Neural progenitor cell (in vitro differentiated cells): Measurements from ENCODE around the gene RASGRF2. TPM values are rescaled to one million over a fixed set of nuclear protein-coding genes. Genes with fewer than 3 reads are reported as not detected.

Experiments
- DNase-seq: peaks from one replicate; pipeline ENCODE4 v3.0.0-alpha.2; 2016; ENCODE audit warnings: low spot score
- H2AFZ ChIP-seq: fragments of 200-600 bp; sonication (generic); replicated peaks from 2 replicates; pipeline ENCODE4 v1.6.1; 2016; ENCODE audit warnings: antibody characterized with exemption
- H3F3A ChIP-seq: fragments of 200-600 bp; sonication (generic); 2 replicates; pipeline ENCODE4 v1.6.1; 2016; ENCODE audit warnings: antibody characterized with exemption, low read depth
- H3K27ac ChIP-seq: fragments of 200-600 bp; sonication (generic); 2 replicates; pipeline ENCODE4 v1.5.1; 2016; ENCODE audit warnings: mild to moderate bottlenecking
- H3K27me3 ChIP-seq: fragments of 200-600 bp; sonication (generic); 2 replicates; pipeline ENCODE4 v1.6.1; 2016; ENCODE audit warnings: mild to moderate bottlenecking, moderate library complexity
- H3K36me3 ChIP-seq: fragments of 200-600 bp; sonication (generic); 2 replicates; pipeline ENCODE4 v1.5.1; 2016
- H3K4me1 ChIP-seq: fragments of 200-600 bp; sonication (generic); 2 replicates; pipeline ENCODE4 v1.6.1; 2016; ENCODE audit warnings: mixed run types
- H3K4me2 ChIP-seq: fragments of 200-600 bp; sonication (generic); 2 replicates; pipeline ENCODE4 v1.6.1; 2016
- H3K4me3 ChIP-seq: fragments of 200-600 bp; sonication (generic); 2 replicates; pipeline ENCODE4 v1.5.1; 2016
- H3K79me2 ChIP-seq: fragments of 200-600 bp; sonication (generic); 2 replicates; pipeline ENCODE4 v1.6.1; 2016; ENCODE audit warnings: low read depth
- H3K9ac ChIP-seq: fragments of 200-600 bp; sonication (generic); 2 replicates; pipeline ENCODE4 v1.6.1; 2016
- H3K9me3 ChIP-seq: fragments of 200-600 bp; sonication (generic); 2 replicates; pipeline ENCODE4 v1.5.1; 2016; ENCODE audit warnings: low read depth
- H4K20me1 ChIP-seq: fragments of 200-600 bp; sonication (generic); 2 replicates; pipeline ENCODE4 v1.6.1; 2016; ENCODE audit warnings: low read depth
- H3K27ac Mint-ChIP-seq: 3 replicates; pipeline ENCODE4 v1.8.0; 2021; ENCODE audit warnings: mixed read lengths
- H3K27me3 Mint-ChIP-seq: 2 replicates; pipeline ENCODE4 v1.8.0; 2022; ENCODE audit warnings: low read depth, mild to moderate bottlenecking, inconsistent platforms, moderate library complexity, mixed read lengths; ENCODE audit not compliant: insufficient read depth
- H3K36me3 Mint-ChIP-seq: 3 replicates; pipeline ENCODE4 v1.8.0; 2021; ENCODE audit warnings: mixed read lengths
- H3K4me1 Mint-ChIP-seq: 3 replicates; pipeline ENCODE4 v1.8.0; 2021; ENCODE audit warnings: mixed read lengths
- H3K4me3 Mint-ChIP-seq: 3 replicates; pipeline ENCODE4 v1.8.0; 2021; ENCODE audit warnings: mild to moderate bottlenecking, moderate library complexity, mixed read lengths
- H3K9me3 Mint-ChIP-seq: 3 replicates; pipeline ENCODE4 v1.8.0; 2020; ENCODE audit warnings: mixed read lengths
- EZH2 ChIP-seq: fragments of 200-600 bp; sonication (generic); IDR thresholded peaks from 2 replicates; pipeline ENCODE4 v1.6.1; 2017; ENCODE audit warnings: antibody characterized with exemption, mild to moderate bottlenecking, moderate library complexity
- EZH2phosphoT487 ChIP-seq: fragments of 200-600 bp; sonication (generic); IDR thresholded peaks from 2 replicates; pipeline ENCODE4 v1.6.1; 2017; ENCODE audit warnings: antibody characterized with exemption
- total RNA-seq: library from RNA; depleted of rRNA; stranded (reverse); fragments of >200 nt; gene quantifications from 2 replicates; pipeline ENCODE4 v1.2.3, GENCODE V29; 2015; ENCODE audit warnings: low replicate concordance
- TF ChIP-seq, protein P1 (sequence below): fragments of 200-600 bp; sonication (generic); IDR thresholded peaks from 2 replicates; pipeline ENCODE4 v1.5.1; 2017; ENCODE audit warnings: antibody characterized with exemption, mild to moderate bottlenecking

Gene RASGRF2
- total RNA-seq, 1 donor from 2014 or later, result 0.15 TPM

- Mint-ChIP-seq H3K27ac (no peak overlapping the region), H3K27me3 (peaks cover 2% of the 10 kb centered on the region), H3K4me1 (no peaks in the 10 kb centered on the region), H3K9me3 (no peaks in the 10 kb centered on the region), H3K36me3 (no peaks in the 10 kb centered on the region), H3K4me3 (no peak overlapping the region)
- no peak overlapping the region for H3K4me2 ChIP-seq
- H3K27ac ChIP-seq, result no peak overlapping the region
- H3K79me2 ChIP-seq, result no peaks in the 10 kb centered on the region
- H3K9me3 ChIP-seq, result no peaks in the 10 kb centered on the region
- no peak overlapping the region for H2AFZ ChIP-seq
- TF ChIP-seq EZH2 (no peak), EZH2phosphoT487 (no peak)
- TF ChIP-seq, protein P1, sequence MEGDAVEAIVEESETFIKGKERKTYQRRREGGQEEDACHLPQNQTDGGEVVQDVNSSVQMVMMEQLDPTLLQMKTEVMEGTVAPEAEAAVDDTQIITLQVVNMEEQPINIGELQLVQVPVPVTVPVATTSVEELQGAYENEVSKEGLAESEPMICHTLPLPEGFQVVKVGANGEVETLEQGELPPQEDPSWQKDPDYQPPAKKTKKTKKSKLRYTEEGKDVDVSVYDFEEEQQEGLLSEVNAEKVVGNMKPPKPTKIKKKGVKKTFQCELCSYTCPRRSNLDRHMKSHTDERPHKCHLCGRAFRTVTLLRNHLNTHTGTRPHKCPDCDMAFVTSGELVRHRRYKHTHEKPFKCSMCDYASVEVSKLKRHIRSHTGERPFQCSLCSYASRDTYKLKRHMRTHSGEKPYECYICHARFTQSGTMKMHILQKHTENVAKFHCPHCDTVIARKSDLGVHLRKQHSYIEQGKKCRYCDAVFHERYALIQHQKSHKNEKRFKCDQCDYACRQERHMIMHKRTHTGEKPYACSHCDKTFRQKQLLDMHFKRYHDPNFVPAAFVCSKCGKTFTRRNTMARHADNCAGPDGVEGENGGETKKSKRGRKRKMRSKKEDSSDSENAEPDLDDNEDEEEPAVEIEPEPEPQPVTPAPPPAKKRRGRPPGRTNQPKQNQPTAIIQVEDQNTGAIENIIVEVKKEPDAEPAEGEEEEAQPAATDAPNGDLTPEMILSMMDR, result no peak
- no peak overlapping the region for H3K4me3 ChIP-seq
- H3K4me1 ChIP-seq, result no peaks in the 10 kb centered on the region
- H4K20me1 ChIP-seq, result no peaks in the 10 kb centered on the region
- DNase-seq, result no peak
- H3K27me3 ChIP-seq, result no peaks in the 10 kb centered on the region
- H3K36me3 ChIP-seq, result no peaks in the 10 kb centered on the region
- no peaks in the 10 kb centered on the region for H3F3A ChIP-seq
- H3K9ac ChIP-seq, result no peak overlapping the region
These were observed 39.8 kb upstream of the RASGRF2 start for GRCh38 chr5:80920333-80920732.

DNA sequence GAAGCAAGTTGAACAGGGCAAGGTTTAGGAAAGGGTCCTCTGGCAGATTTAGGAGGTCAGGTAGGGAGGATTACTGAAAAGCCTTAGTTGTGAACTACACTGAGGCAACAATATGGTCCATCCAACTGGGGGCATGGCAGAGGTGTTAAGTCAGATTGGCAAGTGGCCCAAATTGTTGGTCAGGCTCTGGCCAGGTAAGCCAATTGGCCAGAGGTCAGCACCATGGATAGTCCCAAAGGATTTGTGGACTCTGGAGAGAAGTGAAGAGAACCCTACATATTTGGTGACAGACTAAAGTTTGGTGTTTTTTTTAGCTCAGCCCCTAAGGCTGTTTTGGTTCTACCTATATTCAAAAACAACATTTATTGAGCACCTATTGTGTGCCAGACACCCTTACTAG is 39.1 kb upstream of the RASGRF2 start:
- Histone ChIP-seq H2AFZ (no peak overlapping the region), H3K4me3 (no peak overlapping the region), H3F3A (no peaks in the 10 kb centered on the region), H3K4me1 (no peaks in the 10 kb centered on the region), H3K9ac (no peak overlapping the region), H4K20me1 (no peaks in the 10 kb centered on the region), H3K9me3 (no peaks in the 10 kb centered on the region), H3K79me2 (no peaks in the 10 kb centered on the region), H3K27me3 (no peaks in the 10 kb centered on the region), H3K27ac (no peak overlapping the region), H3K36me3 (no peaks in the 10 kb centered on the region), H3K4me2 (no peak overlapping the region)
- TF ChIP-seq, protein P1, result no peak
- TF ChIP-seq EZH2, result no peak
- TF ChIP-seq EZH2phosphoT487, result no peak
- H3K4me3 Mint-ChIP-seq, result no peak overlapping the region
- peaks cover 2% of the 10 kb centered on the region for H3K27me3 Mint-ChIP-seq
- no peaks in the 10 kb centered on the region for H3K4me1 Mint-ChIP-seq
- DNase-seq, result peak; percentile 17
- H3K27ac Mint-ChIP-seq, result no peak overlapping the region
- no peaks in the 10 kb centered on the region for H3K9me3 Mint-ChIP-seq
- no peaks in the 10 kb centered on the region for H3K36me3 Mint-ChIP-seq

DNA sequence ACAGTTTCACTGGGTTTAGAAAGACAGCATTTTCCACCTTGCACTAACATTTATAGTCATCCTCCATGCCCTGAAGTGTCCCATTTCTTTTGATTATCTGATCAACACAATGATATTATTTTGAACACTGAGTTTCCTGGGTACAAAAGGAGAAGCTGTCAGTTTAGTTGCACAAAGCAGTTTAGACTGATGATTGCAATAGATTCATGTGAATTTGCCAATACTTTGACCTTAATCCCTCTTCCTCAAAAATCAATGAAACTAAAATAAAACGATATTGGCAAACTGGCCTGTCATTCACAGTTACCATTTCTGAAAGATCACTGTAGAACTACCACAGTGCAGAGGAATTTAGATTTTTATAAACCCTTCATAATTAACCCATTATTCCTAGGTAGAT is 34.2 kb upstream of the RASGRF2 start:
- Histone ChIP-seq H3F3A (no peaks in the 10 kb centered on the region), H3K27ac (no peak overlapping the region), H3K9me3 (no peaks in the 10 kb centered on the region), H2AFZ (no peak overlapping the region), H3K27me3 (no peaks in the 10 kb centered on the region), H3K9ac (no peak overlapping the region), H4K20me1 (no peaks in the 10 kb centered on the region), H3K4me1 (peaks cover 5% of the 10 kb centered on the region), H3K36me3 (no peaks in the 10 kb centered on the region), H3K79me2 (no peaks in the 10 kb centered on the region), H3K4me3 (no peak overlapping the region), H3K4me2 (no peak overlapping the region)
- H3K27ac Mint-ChIP-seq, result no peak overlapping the region
- no peak for TF ChIP-seq EZH2phosphoT487
- TF ChIP-seq, protein P1, result no peak
- TF ChIP-seq EZH2, result no peak
- no peaks in the 10 kb centered on the region for H3K9me3 Mint-ChIP-seq
- DNase-seq, result no peak
- no peaks in the 10 kb centered on the region for H3K4me1 Mint-ChIP-seq
- no peaks in the 10 kb centered on the region for H3K36me3 Mint-ChIP-seq
- H3K27me3 Mint-ChIP-seq, result no peaks in the 10 kb centered on the region
- no peak overlapping the region for H3K4me3 Mint-ChIP-seq

GRCh38 chr5:80926536-80926935 is 33.6 kb upstream of the RASGRF2 start:
- Mint-ChIP-seq H3K27me3 (no peaks in the 10 kb centered on the region), H3K4me1 (no peaks in the 10 kb centered on the region), H3K4me3 (no peak overlapping the region), H3K9me3 (no peaks in the 10 kb centered on the region), H3K36me3 (no peaks in the 10 kb centered on the region), H3K27ac (no peak overlapping the region)
- no peaks in the 10 kb centered on the region for H3K27me3 ChIP-seq
- no peaks in the 10 kb centered on the region for H4K20me1 ChIP-seq
- H3K9me3 ChIP-seq, result no peaks in the 10 kb centered on the region
- H3K9ac ChIP-seq, result no peak overlapping the region
- no peak overlapping the region for H2AFZ ChIP-seq
- no peaks in the 10 kb centered on the region for H3F3A ChIP-seq
- H3K27ac ChIP-seq, result no peak overlapping the region
- H3K4me1 ChIP-seq, result peaks cover 5% of the 10 kb centered on the region
- no peak overlapping the region for H3K4me2 ChIP-seq
- H3K4me3 ChIP-seq, result no peak overlapping the region
- H3K79me2 ChIP-seq, result no peaks in the 10 kb centered on the region
- no peaks in the 10 kb centered on the region for H3K36me3 ChIP-seq
- TF ChIP-seq EZH2phosphoT487 (no peak), EZH2 (no peak)
- TF ChIP-seq, protein P1, result no peak
- peak; percentile 8 for DNase-seq
